Activated CD4-positive, CD25-positive, alpha-beta regulatory T cell treated with anti-CD3 and anti-CD28 coated beads, Interleukin-2, amount 50 U/mL, for 72 hours (primary cell): Measurements from ENCODE around the gene SPECC1.
"Not testable (repeated sequence)": the region's sequence is repeated elsewhere in the genome, so short reads cannot be mapped to it uniquely, and the experiment has no call there.

Experiments used
- DNase-seq: peaks from one replicate; pipeline ENCODE4 v3.0.0; 2021

The SPECC1 gene, protein sequence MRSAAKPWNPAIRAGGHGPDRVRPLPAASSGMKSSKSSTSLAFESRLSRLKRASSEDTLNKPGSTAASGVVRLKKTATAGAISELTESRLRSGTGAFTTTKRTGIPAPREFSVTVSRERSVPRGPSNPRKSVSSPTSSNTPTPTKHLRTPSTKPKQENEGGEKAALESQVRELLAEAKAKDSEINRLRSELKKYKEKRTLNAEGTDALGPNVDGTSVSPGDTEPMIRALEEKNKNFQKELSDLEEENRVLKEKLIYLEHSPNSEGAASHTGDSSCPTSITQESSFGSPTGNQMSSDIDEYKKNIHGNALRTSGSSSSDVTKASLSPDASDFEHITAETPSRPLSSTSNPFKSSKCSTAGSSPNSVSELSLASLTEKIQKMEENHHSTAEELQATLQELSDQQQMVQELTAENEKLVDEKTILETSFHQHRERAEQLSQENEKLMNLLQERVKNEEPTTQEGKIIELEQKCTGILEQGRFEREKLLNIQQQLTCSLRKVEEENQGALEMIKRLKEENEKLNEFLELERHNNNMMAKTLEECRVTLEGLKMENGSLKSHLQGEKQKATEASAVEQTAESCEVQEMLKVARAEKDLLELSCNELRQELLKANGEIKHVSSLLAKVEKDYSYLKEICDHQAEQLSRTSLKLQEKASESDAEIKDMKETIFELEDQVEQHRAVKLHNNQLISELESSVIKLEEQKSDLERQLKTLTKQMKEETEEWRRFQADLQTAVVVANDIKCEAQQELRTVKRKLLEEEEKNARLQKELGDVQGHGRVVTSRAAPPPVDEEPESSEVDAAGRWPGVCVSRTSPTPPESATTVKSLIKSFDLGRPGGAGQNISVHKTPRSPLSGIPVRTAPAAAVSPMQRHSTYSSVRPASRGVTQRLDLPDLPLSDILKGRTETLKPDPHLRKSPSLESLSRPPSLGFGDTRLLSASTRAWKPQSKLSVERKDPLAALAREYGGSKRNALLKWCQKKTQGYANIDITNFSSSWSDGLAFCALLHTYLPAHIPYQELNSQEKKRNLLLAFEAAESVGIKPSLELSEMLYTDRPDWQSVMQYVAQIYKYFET

GRCh38 chr17:20009302-20010098 lies at the start of gene SPECC1:
SPECC1 (plus strand) TSS chr17:20009359; CDS start chr17:20096652, 87,293 bp downstream.
- DNase-seq, result peak; percentile 92

DNA sequence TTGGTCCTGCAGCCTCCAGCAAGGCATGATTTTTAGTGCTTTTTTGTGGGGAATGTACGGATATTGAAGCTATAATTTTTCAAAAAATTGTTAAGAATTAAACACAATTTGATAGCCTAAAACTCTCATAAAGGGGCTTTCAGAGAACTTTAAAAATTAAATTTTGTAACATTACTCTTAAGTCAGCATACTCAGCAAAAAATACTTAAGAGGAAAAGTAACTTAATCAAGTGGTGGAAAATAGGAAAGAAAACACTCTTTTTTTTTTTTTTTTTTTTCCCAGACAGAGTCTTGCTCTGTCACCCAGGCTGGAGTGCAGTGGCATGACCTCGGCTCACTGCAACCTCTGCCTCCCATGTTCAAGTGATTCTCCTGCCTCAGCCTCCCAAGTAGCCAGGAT lies 46.2 kb upstream of the SPECC1 start:
- not testable (repeated sequence) for DNase-seq

GRCh38 chr17:19973156-19973555 lies 36.0 kb upstream of the SPECC1 start:
- DNase-seq, result no peak

DNA sequence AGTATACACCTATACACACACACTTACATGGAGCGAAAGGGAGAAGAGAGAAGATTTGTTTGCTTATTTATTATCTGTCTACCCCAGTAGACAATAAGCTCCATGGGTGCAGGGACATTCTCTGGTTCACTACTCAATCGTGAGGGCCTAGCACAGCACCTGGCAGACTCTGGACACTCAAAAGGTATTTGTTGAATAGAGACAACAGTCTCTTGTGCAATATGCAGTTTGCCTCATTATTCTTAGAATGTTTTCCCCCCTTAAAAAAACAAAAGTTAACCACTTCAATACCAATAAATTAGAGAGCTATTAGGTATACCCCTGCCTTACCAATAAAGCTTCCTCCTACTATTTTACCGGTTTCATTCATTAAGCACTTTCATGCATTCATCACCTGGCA lies 33.6 kb upstream of the SPECC1 start:
- no peak for DNase-seq

GRCh38 chr17:19977293-19978208 lies 31.6 kb upstream of the SPECC1 start, which contains the start of gene AKAP10:
AKAP10 (minus strand) TSS chr17:19977828; CDS start chr17:19977679, 149 bp downstream.
- DNase-seq, result peak; percentile 96

- DNase-seq, result peak; percentile 36
These were observed 30.9 kb upstream of the SPECC1 start for GRCh38 chr17:19978209-19978802.

DNA sequence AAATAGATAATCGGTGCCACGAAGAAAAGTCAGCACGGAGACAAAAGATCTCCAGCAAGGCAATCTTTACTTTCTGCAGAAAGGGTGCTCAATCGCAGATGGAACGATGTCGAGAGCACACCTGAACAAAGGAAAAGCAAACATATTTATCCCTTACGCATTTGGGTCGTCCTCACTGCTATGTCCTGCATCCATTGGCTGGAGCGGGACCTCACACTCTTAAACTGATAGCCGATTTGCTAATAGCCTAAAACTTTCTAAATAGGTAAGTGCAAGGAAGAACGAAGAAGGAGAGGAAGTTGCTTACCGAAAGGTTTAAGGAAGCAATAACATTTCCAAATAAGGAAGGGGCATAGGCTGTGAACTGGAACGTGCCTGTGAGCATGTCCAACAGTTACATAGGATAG lies 30.4 kb upstream of the SPECC1 start:
- DNase-seq, result no peak

GRCh38 chr17:19979917-19980770 lies 29.0 kb upstream of the SPECC1 start:
- DNase-seq, result no peak

- no peak for DNase-seq
These were observed 22.0 kb upstream of the SPECC1 start for GRCh38 chr17:19986941-19987861.

- no peak for DNase-seq
These were observed 21.3 kb upstream of the SPECC1 start for GRCh38 chr17:19987897-19988296.

GRCh38 chr17:19991252-19991885 lies 17.8 kb upstream of the SPECC1 start:
- no peak for DNase-seq

DNA sequence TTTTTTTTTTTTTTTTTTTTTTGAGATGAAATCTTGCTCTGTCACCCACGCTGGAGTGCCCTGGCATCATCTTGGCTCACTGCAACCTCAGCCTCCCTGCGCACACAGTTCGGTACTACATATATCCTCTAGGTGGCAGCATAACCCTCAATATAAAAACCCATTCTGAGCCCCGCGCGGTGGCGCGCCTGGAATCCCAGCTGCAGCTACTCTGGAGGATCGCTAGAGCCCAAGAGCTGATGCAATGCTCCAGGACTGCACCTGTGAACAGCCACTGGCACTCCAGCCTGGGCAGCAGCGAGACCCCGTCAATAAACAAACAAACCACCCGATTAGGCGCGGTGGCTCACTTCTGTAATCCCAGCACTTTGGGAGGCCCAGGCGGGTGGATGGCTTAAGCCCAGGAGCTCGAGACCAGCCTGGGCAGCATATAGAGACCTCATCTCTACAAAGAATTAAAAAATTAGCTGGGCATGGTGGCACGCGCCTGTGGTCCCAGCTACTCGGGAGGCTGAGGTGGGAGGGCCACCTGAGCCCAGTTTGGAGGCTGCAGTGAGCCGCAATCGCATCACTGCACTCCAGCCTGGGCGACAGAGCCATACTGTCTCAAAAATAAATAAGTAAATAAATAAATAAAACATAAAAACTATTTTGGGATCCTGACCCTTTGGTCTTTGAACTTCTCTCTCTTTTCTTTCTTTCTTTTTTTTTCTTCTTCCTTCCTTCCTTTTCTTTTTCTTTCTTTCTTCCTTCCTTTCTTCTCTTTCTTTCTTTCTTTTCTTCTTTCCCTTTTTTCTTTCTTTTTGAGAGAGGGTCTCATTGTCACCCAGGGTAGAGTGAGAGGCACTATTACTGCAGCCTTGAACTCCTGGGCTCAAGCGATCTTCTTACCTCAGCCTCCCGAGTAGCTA lies 16.1 kb upstream of the SPECC1 start:
- DNase-seq, result peak; percentile 67

GRCh38 chr17:19996086-19996485 lies 13.1 kb upstream of the SPECC1 start:
- no peak for DNase-seq

GRCh38 chr17:19996502-19996901 lies 12.7 kb upstream of the SPECC1 start:
- no peak for DNase-seq

GRCh38 chr17:20008242-20009051 lies 712 bp upstream of the SPECC1 start:
- DNase-seq, result no peak

DNA sequence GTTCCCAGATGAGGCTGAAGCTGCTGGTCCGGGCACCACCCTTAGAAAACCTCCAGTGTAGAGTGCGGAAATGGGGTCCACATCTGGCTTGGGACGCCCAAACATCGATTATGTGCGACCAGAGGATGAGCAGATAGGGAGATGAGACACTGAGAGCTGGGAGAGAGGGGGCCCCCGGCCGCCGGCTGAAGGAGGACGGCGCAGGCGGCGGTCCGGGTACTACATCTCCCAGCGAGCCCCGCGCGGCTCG lies 182 bp upstream of the SPECC1 start:
- DNase-seq, result no peak
